GM19467 (cell line): ENCODE measurements around the gene MANSC1.
"Not testable (repeated sequence)": the region's sequence is repeated elsewhere in the genome, so short reads cannot be mapped to it uniquely, and the experiment has no call there.

Experiments used
- ATAC-seq: cut with Tn5 transposase; IDR thresholded peaks from one replicate; pipeline ENCODE4 v1.9.1; 2021; ENCODE audit warnings: mild to moderate bottlenecking, moderate library complexity; ENCODE audit not compliant: unreplicated experiment

MANSC1 gene

DNA sequence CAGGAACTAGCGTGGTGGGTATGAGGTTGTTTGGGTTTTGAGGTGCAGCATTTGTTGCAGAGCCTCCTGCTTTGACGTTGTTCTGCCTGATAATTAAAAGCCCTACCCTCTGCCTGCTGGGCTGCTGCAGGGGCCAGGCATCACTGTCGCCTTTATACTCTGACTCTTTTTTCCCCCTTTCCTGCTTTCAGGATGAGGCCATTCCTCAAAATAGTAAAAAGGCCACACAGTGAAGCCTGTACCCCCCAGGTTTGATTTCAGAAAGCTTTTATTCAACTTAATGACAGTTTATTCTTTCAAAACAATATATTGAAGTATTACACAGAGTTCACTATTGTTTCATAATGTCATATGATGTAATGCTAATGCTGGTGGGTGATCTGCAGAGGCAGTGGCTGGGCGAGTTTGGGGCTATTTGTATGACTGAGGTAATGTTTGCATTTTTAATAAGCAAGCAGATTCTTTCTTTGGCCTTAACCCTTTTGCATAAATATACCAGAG lies 15.9 kb upstream of the MANSC1 start:
- no peak for ATAC-seq

DNA sequence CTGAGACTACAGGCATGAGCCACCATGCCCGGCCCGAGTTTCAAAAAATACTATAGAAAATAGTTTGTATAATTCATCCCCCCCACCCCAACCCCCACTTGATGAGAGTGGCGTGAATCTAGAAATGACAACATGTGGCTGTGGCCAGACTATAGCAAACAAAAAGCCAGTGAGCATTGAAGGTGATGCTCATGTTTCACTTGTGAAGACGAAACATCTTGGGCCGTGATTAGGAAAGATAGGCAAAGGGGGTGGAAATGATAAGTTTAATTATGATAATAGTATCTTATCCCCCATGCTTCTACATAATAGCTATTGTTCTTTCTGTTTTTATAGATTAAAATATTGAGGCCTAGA lies 15.4 kb upstream of the MANSC1 start:
- no peak for ATAC-seq

GRCh38 chr12:12364787-12365445 lies 14.9 kb upstream of the MANSC1 start:
- no peak for ATAC-seq

- no peak for ATAC-seq
Observed at GRCh38 chr12:12358528-12358927, 8.5 kb upstream of the MANSC1 start.

- ATAC-seq: no peak
Observed at GRCh38 chr12:12357719-12358461, 7.8 kb upstream of the MANSC1 start.

DNA sequence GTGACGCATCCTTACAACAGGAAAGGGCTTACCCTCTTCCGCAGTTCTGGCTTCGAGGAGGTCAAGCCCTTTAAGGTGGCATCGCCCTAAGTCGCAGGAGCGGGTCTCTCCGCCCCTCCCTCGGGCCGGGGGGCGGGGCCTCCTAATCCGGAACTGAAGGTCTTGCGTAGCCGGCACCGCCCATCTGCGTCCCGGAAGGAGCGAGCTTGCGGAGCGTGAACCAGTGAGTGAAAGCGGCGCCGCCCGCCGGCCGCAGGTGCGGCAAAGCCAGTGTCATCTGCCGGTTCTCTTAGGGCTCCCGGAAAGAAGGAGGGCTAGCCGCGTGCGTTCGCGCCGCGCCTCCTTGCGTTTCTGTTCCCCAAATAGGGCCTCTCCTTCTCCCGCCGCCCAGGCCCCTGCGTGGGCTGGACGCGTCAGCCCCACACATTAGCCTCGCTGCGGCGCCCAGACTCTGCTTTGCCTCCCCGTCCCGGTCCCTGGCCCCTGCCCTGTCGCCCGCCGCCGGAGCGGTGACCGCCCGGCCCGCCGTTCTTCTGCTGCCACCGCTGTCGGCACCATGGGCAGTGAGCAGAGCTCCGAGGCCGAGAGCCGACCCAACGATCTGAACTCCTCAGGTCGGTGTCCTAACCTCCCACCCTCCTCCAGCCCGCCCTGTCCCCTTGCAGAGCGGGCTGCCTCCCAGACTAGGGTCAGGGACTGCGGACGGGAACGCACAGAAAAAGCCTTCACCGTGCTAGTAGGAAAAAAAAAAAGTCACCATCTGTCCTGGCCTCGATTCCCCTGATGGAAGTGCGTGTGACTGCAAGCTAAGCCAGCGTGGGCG lies 7.1 kb upstream of the MANSC1 start, which contains the start of gene BORCS5:
Gene BORCS5 (plus strand): TSS at position 183 of the 823 bp plus-strand sequence. CDS start 374 bp downstream, at position 557.
- peak; percentile 88 for ATAC-seq

DNA sequence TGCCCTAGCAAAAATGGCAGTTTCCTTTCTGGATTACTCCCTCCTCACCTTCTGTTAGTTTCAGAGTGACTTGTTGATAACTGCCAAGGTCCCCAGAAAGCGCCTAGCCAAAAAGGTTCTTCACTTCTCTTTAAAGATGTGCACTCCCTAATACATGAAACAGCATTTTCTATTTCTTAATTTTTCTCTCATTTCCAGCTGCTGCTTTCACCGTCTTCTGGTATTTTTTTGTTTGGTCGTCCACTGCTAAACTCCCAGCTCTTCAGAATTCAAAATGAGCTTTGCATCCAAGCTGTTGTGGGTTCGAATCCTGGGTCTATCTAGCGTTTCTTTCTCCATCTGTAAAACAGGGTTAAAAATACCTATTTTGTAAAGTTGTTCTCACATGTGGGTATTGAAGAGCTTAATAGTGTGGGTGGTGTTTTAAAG lies 6.4 kb upstream of the MANSC1 start:
- no peak for ATAC-seq

- ATAC-seq: no peak
Observed at GRCh38 chr12:12353807-12354206, 3.8 kb upstream of the MANSC1 start.

DNA sequence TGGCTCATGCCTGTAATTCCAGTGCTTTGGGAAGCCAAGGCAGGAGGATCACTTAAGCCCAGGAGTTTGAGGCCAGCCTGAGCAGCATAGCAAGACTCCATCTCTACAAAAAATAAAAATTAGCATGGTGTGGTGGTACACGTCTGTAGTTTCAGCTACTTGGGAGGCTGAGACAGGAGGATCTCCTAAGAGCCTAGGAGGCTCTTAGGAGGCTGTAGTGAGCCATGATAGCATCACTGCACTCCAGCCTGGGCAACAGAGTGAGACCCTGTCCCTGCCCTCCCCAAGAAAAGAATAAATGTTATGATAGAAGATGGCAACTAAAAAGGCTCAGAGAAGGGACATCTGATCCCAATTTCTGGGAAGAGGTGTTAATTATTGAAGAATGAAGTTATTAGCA lies 3.2 kb upstream of the MANSC1 start:
- no peak for ATAC-seq

- ATAC-seq: not testable (repeated sequence)
Observed at GRCh38 chr12:12351468-12352185, 1.6 kb upstream of the MANSC1 start.

- ATAC-seq: no peak
Observed at GRCh38 chr12:12350868-12351463, 924 bp upstream of the MANSC1 start.

GRCh38 chr12:12338527-12339168 lies 11.4 kb downstream of the MANSC1 start:
- no peak for ATAC-seq

- ATAC-seq: no peak
Observed at GRCh38 chr12:12336511-12336910, 13.5 kb downstream of the MANSC1 start.

DNA sequence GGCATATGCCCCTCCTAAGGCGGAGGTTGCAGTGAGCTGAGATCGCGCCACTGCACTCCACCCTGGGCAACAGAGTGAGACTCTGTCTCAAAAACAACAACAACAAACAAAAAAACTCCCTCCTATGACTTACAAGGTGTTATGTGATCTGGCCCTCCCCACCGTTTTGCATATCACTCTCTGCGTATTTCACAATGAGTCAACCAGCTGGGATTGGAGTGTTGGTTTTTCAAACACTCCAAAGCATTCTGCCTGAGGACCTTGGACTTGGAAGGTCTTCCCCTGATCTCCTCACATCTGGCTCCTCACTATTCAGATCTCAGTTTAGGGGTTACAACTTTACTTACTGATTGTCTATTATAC lies 14.0 kb downstream of the MANSC1 start:
- no peak for ATAC-seq

- no peak for ATAC-seq
Observed at GRCh38 chr12:12334367-12335040, 15.5 kb downstream of the MANSC1 start.

- no peak for ATAC-seq
Observed at GRCh38 chr12:12333407-12334366, 16.4 kb downstream of the MANSC1 start.

- ATAC-seq: no peak
Observed at GRCh38 chr12:12331896-12332295, 18.1 kb downstream of the MANSC1 start.

DNA sequence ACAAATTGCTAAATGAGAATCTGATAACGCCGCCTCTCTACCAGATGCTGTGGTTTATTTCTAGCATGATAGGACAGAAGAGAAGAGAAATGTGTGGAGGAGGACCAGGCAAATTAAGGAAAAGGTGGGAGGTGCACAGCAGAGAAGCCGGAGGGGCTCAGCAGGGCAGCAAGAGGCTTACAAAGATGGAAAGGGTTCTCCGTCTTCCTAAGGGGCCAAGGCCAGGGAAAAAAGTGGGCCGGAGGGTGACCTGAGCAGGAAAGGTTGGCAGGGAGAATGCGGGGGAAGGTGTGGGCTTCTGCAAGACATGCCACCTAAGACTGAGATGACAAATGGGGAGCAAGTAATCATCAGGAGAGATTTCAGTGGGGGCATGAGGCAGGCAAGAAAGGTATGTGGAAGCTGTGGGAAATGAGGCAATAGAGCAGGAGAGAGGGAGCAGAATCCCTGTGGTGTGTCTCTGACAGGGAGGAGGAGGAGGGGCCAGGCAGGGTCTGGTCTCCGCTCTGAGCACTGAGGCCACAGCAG lies 18.7 kb downstream of the MANSC1 start:
- no peak for ATAC-seq
